Sigmoid colon (tissue), 7 donors: ENCODE measurements around the gene WNK2. TPM values are rescaled to one million over a fixed set of nuclear protein-coding genes. Genes with fewer than 3 reads are reported as not detected.

Experiments
- DNase-seq: peaks from one replicate; pipeline ENCODE4 v3.0.0-alpha.2; 2019
- H3K27ac ChIP-seq, 4 donors: fragments of 200-600 bp; sonication (generic); one replicate each; pipeline ENCODE4 v1.5.1; 2016 to 2019; ENCODE audit warnings: mild to moderate bottlenecking in 1 of 4
- H3K27me3 ChIP-seq, 3 donors: fragments of 200-600 bp; sonication (generic); one replicate each; pipeline ENCODE4 v1.5.1; 2019; ENCODE audit warnings: mild to moderate bottlenecking in 1 of 3
- H3K36me3 ChIP-seq, 4 donors: fragments of 200-600 bp; sonication (generic); one replicate each; pipeline ENCODE4 v1.5.1; 2016 to 2019
- H3K4me1 ChIP-seq, 4 donors: fragments of 200-600 bp; sonication (generic); one replicate each; pipeline ENCODE4 v1.5.1; 2017 to 2019
- H3K4me3 ChIP-seq, 4 donors: fragments of 200-600 bp; sonication (generic); one replicate each; pipeline ENCODE4 v1.5.1; 2017 to 2019; ENCODE audit warnings: mild to moderate bottlenecking in 2 of 4, moderate library complexity in 1 of 4
- H3K9me3 ChIP-seq, 4 donors: fragments of 200-600 bp in 3 of 4; sonication (generic) in 3 of 4; one replicate each; pipeline versions ENCODE4 v1.5.1 to v1.6.1; 2013 to 2019
- EP300 ChIP-seq, 4 donors: sonication (generic); formaldehyde crosslinking; IDR thresholded peaks; one replicate each; pipeline ENCODE4 v1.6.1; 2017; ENCODE audit warnings: antibody characterized with exemption in 4 of 4
- POLR2A ChIP-seq, 2 donors: fragments of 450-650 bp; IDR thresholded peaks; one replicate each; pipeline ENCODE4 v1.6.1; 2016; ENCODE audit warnings: antibody characterized with exemption in 2 of 2, mild to moderate bottlenecking in 2 of 2, moderate library complexity in 2 of 2
- POLR2AphosphoS5 ChIP-seq, 4 donors: sonication (generic); formaldehyde crosslinking; IDR thresholded peaks; one replicate each; pipeline ENCODE4 v1.6.1; 2017; ENCODE audit warnings: antibody characterized with exemption in 4 of 4
- WGBS, 2 donors: extraction: QIAGEN DNeasy Blood & Tissue Kit; methylation state at CpG; one replicate each; pipeline ENCODE4 v1.1.7; 2013; 5-methylcytosine and 5-hydroxymethylcytosine counted together
- intact Hi-C: fragments of 100-400 bp; cut with DNase I; formaldehyde crosslinking; loops from one replicate; pipeline ENCODE4 v1.15.1; 2023
- polyA plus RNA-seq, 3 donors: library from polyadenylated mRNA; stranded (reverse); fragments of 200-250 nt; gene quantifications; one replicate each; pipeline ENCODE4 v1.2.3, GENCODE V29; 2013
- total RNA-seq, 4 donors: library from RNA; depleted of rRNA; stranded (reverse); fragments of >200 nt; gene quantifications; one replicate each; pipeline ENCODE4 v1.1.0, GENCODE V29; 2016
- TF ChIP-seq, protein P1 (sequence below), 4 experiments: fragments of 450-650 bp in 3 of 4; fragments of 200-600 bp in 1 of 4; IDR thresholded peaks; one replicate each; pipeline ENCODE4 v1.5.1; 2016 to 2019; ENCODE audit warnings: antibody characterized with exemption in 4 of 4, mild to moderate bottlenecking in 3 of 4, moderate library complexity in 2 of 4
- donor health status: healthy with polysubstance abuse.
- donor health status: Bipolar disorder and iron deficiency.
- donor health status: healthy.

WNK2 gene
- total and polyA plus RNA-seq, 7 donors: 12.6 to 95.8 (median 20.0) TPM

DNA sequence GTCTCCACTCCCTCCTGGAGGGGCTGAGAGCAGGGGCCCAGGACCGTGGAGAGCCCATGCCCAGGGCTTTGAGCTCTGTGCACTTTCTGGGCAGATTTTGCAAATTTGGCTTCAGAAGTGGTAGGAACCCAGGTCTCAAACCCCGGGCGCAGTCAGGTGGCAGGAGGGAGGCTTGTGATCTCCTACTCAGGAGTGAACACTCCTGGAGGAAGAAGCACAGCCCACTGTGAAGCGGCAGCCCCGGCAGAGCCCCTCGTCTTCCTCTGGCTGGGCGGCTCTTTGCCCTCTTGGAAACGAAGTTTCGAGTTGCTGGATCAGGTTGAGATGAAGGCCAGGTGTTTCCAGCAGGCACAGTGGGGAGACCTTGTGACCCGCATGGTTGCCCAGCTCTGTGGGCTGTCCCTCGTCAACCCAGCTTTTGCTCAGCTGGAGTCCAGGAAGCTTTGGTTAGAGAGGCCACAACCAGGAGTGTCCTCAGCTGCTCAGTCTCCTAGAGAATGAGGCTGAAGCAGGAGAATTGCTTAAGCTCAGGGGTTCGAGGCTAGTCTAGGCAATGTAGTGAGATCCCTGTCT, 48.5 kb downstream of the WNK2 start:
- Histone ChIP-seq H3K4me3 (no peak overlapping the region), H3K27ac (no peak overlapping the region), H3K27me3 (no peaks in the 10 kb centered on the region), H3K9me3 (no peaks in the 10 kb centered on the region), H3K36me3 (peaks cover 0 to 25% (median 3%) of the 10 kb centered on the region in 4 donors), H3K4me1 (peaks cover 0 to 34% (median 28%) of the 10 kb centered on the region in 4 donors)
- 67 to 71% methylated on average over 12 of the region's 12 CpGs for WGBS, 2 donors
- TF ChIP-seq, protein P1, sequence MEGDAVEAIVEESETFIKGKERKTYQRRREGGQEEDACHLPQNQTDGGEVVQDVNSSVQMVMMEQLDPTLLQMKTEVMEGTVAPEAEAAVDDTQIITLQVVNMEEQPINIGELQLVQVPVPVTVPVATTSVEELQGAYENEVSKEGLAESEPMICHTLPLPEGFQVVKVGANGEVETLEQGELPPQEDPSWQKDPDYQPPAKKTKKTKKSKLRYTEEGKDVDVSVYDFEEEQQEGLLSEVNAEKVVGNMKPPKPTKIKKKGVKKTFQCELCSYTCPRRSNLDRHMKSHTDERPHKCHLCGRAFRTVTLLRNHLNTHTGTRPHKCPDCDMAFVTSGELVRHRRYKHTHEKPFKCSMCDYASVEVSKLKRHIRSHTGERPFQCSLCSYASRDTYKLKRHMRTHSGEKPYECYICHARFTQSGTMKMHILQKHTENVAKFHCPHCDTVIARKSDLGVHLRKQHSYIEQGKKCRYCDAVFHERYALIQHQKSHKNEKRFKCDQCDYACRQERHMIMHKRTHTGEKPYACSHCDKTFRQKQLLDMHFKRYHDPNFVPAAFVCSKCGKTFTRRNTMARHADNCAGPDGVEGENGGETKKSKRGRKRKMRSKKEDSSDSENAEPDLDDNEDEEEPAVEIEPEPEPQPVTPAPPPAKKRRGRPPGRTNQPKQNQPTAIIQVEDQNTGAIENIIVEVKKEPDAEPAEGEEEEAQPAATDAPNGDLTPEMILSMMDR (IDR thresholded peaks at IDR 0.05): no peak
- TF ChIP-seq POLR2A (IDR thresholded peaks at IDR 0.05) (no peak), EP300 (IDR thresholded peaks at IDR 0.05) (no peak), POLR2AphosphoS5 (IDR thresholded peaks at IDR 0.05) (no peak)
- no peak for DNase-seq
- intact Hi-C loops: no loop called here

DNA sequence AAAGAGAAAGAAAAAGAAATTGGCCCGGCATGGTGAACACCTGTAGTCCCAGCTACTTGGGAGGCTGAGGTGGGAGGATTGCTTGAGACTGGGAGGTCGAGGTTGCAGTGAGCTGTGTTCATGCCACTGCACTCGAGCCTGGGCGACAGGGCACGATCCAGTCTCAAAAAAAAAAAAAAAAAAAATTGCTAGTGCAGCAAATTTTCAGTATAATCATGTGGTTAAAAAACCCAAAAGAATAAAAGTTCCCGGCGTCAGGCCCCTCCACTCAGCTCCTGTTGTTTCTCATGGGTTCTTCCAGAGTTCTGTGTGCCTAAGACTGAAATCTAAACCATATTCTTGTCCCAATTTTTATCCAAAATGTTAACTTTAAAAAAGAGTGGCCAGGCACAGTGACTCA, 49.1 kb downstream of the WNK2 start:
- intact Hi-C loops: no loop called here
- no peak overlapping the region for H3K27ac ChIP-seq
- H3K36me3 ChIP-seq: peaks cover 0 to 26% (median 4%) of the 10 kb centered on the region in 4 donors
- TF ChIP-seq POLR2AphosphoS5 (IDR thresholded peaks at IDR 0.05) (no peak), EP300 (IDR thresholded peaks at IDR 0.05) (no peak), POLR2A (IDR thresholded peaks at IDR 0.05) (no peak)
- TF ChIP-seq, protein P1 (IDR thresholded peaks at IDR 0.05): no peak
- WGBS, 2 donors: 60 to 71% methylated on average over 7 of the region's 7 CpGs
- no peaks in the 10 kb centered on the region for H3K27me3 ChIP-seq
- no peak for DNase-seq
- no peak overlapping the region for H3K4me3 ChIP-seq
- peaks cover 0 to 31% (median 28%) of the 10 kb centered on the region in 4 donors for H3K4me1 ChIP-seq
- H3K9me3 ChIP-seq: no peaks in the 10 kb centered on the region

DNA sequence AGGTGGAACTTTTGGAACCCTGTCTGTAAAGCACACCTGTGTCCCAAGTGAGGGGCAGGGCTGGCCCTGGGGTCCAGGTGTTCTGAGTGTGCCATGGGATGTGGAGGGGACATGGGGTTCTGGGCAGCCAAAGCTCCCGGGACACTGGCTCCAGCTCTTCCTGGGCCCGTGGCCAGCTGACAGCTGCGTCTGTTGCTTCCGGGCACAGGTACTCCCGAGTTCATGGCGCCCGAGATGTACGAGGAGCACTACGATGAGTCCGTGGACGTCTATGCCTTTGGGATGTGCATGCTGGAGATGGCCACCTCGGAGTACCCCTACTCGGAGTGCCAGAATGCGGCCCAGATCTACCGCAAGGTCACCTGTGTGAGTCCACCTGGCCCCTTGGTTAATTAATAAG, 50.7 kb downstream of the WNK2 start:
- TF ChIP-seq EP300 (IDR thresholded peaks at IDR 0.05) (no peak), POLR2AphosphoS5 (IDR thresholded peaks at IDR 0.05) (no peak), POLR2A (IDR thresholded peaks at IDR 0.05) (no peak)
- TF ChIP-seq, protein P1 (IDR thresholded peaks at IDR 0.05): no peak
- H3K4me3 ChIP-seq: no peak overlapping the region
- H3K27ac ChIP-seq: no peak overlapping the region
- no peak for DNase-seq
- H3K27me3 ChIP-seq: no peaks in the 10 kb centered on the region
- 34 to 81% methylated on average over 15 of the region's 15 CpGs for WGBS, 2 donors
- intact Hi-C loops: no loop called here
- peaks cover 0 to 41% (median 11%) of the 10 kb centered on the region in 4 donors for H3K36me3 ChIP-seq
- H3K4me1 ChIP-seq: peaks cover 0 to 19% (median 18%) of the 10 kb centered on the region in 4 donors
- no peaks in the 10 kb centered on the region for H3K9me3 ChIP-seq

DNA sequence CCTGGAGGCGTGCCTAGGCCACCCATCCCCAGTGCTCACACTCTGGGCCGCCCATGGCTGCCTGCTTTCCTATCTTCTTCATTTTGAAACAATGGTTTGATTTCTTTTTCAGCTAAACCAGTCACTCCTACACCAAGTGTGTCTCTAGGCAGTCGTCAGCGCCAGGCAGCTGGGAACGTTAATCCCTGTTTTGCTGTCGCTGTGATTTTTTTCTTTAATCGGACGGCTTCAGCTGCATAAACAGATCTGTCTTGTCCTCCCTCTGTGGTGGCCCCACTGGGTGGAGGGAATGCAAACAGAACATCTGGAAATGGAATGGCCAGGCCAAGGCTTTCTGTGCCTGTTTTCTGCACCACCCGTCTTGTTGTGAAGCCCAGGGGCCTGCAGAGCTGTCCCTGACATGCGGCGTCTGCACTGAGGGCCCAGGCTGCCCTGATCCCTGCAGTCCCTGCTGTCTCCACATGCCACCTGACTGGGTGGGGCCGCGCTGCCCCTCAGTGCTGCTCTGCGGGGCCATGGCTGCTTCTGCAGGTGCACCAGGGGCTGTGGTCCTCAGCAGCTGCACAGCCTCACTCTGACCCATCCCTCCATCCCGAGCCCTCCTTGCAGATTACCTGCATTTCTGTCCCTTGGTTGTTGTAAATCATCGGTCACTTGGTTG, 51.5 kb downstream of the WNK2 start:
- Histone ChIP-seq H3K27me3 (no peaks in the 10 kb centered on the region), H3K4me3 (no peak overlapping the region), H3K27ac (no peak overlapping the region), H3K4me1 (peaks cover 0 to 12% (median 11%) of the 10 kb centered on the region in 4 donors), H3K9me3 (no peaks in the 10 kb centered on the region), H3K36me3 (peaks cover 0 to 50% (median 15%) of the 10 kb centered on the region in 4 donors)
- 79 to 81% methylated on average over 16 of the region's 16 CpGs for WGBS, 2 donors
- DNase-seq: no peak
- no peak for TF ChIP-seq POLR2A (IDR thresholded peaks at IDR 0.05)
- TF ChIP-seq EP300 (IDR thresholded peaks at IDR 0.05): no peak
- TF ChIP-seq, protein P1 (IDR thresholded peaks at IDR 0.05): no peak
- TF ChIP-seq POLR2AphosphoS5 (IDR thresholded peaks at IDR 0.05): no peak
- intact Hi-C loops: no loop called here
